Activated CD8-positive, alpha-beta T cell treated with anti-CD3 and anti-CD28 coated beads, Interleukin-2, amount 10 ng/mL, durations not matched to agents 7 days and 5 days (primary cell): ENCODE data around the gene PTPRK. TPM values are rescaled to one million over a fixed set of nuclear protein-coding genes. Genes with fewer than 3 reads are reported as not detected.

ENCODE experiments used
- ATAC-seq: fragments of 150-1000 bp; cut with Tn5 transposase; one replicate; pipeline ENCODE4 v1.10.0; 2021; ENCODE audit warnings: moderate library complexity
- CTCF ChIA-PET: fragments of 350-600 bp; sonication (Branson Sonifier 250); formaldehyde crosslinking; loops from one replicate; lab custom pipeline; 2021; ENCODE audit warnings: antibody characterized with exemption; lab: Charles Lee
- POLR2A ChIA-PET: fragments of 350-600 bp; sonication (Branson Sonifier 250); formaldehyde crosslinking; loops from one replicate; lab custom pipeline; 2021; ENCODE audit warnings: antibody characterized with exemption; lab: Charles Lee
- DNase-seq: peaks from one replicate; pipeline ENCODE4 v3.0.0-alpha.2; 2020
- H3K27ac Mint-ChIP-seq: one replicate; pipeline ENCODE4 v1.8.0; 2021; ENCODE audit warnings: mild to moderate bottlenecking, mixed read lengths
- H3K27me3 Mint-ChIP-seq: one replicate; pipeline ENCODE4 v1.8.0; 2021; ENCODE audit warnings: low read depth, mixed read lengths
- H3K36me3 Mint-ChIP-seq: one replicate; pipeline ENCODE4 v1.8.0; 2021; ENCODE audit warnings: low read depth, mixed read lengths
- H3K4me1 Mint-ChIP-seq: one replicate; pipeline ENCODE4 v1.8.0; 2021; ENCODE audit warnings: low read depth, mixed read lengths
- H3K4me3 Mint-ChIP-seq: one replicate; pipeline ENCODE4 v1.8.0; 2021; ENCODE audit warnings: mild to moderate bottlenecking, mixed read lengths
- H3K9me3 Mint-ChIP-seq: one replicate; pipeline ENCODE4 v1.8.0; 2022; ENCODE audit warnings: mixed read lengths; ENCODE audit not compliant: insufficient read depth
- total RNA-seq, 2 experiments: library from RNA; stranded (reverse); gene quantifications; one replicate each; pipeline ENCODE4 v1.2.3, GENCODE V29; 2021

Gene PTPRK
- total RNA-seq, 2 experiments from 2014 or later, result 3.1 to 3.6 TPM

- H3K36me3 Mint-ChIP-seq, result no peaks in the 10 kb centered on the region
- H3K27me3 Mint-ChIP-seq, result no peaks in the 10 kb centered on the region
- no peaks in the 10 kb centered on the region for H3K9me3 Mint-ChIP-seq
- CTCF ChIA-PET, result no interaction called here
- H3K4me3 Mint-ChIP-seq, result no peak overlapping the region
- DNase-seq (no peak), ATAC-seq (no peak)
- H3K4me1 Mint-ChIP-seq, result no peaks in the 10 kb centered on the region
- H3K27ac Mint-ChIP-seq, result no peak overlapping the region
- POLR2A ChIA-PET, result interaction anchor here (0.8 kb wide), 1 partner anchor 41 kb away, joined by 4 read pairs; no protein-coding TSS in a partner anchor
Measured at GRCh38 chr6:128368213-128368944, 152.0 kb downstream of the PTPRK start.

GRCh38 chr6:128367437-128367836 is 153.0 kb downstream of the PTPRK start:
- ChIA-PET CTCF (no interaction called here), POLR2A (no interaction called here)
- H3K9me3 Mint-ChIP-seq, result no peaks in the 10 kb centered on the region
- H3K27me3 Mint-ChIP-seq, result no peaks in the 10 kb centered on the region
- no peak overlapping the region for H3K4me3 Mint-ChIP-seq
- no peaks in the 10 kb centered on the region for H3K36me3 Mint-ChIP-seq
- ATAC-seq, result no peak
- no peak for DNase-seq
- no peak overlapping the region for H3K27ac Mint-ChIP-seq
- H3K4me1 Mint-ChIP-seq, result no peaks in the 10 kb centered on the region

GRCh38 chr6:128365520-128366160 is 154.8 kb downstream of the PTPRK start:
- H3K4me3 Mint-ChIP-seq, result no peak overlapping the region
- no peak for ATAC-seq
- ChIA-PET CTCF (no interaction called here), POLR2A (no interaction called here)
- no peaks in the 10 kb centered on the region for H3K9me3 Mint-ChIP-seq
- H3K4me1 Mint-ChIP-seq, result no peaks in the 10 kb centered on the region
- H3K36me3 Mint-ChIP-seq, result no peaks in the 10 kb centered on the region
- DNase-seq, result no peak
- no peaks in the 10 kb centered on the region for H3K27me3 Mint-ChIP-seq
- no peak overlapping the region for H3K27ac Mint-ChIP-seq

- Mint-ChIP-seq H3K4me3 (no peak overlapping the region), H3K27ac (no peak overlapping the region), H3K4me1 (no peaks in the 10 kb centered on the region)
Measured at GRCh38 chr6:128364766-128365519, 155.5 kb downstream of the PTPRK start.

GRCh38 chr6:128363020-128363813 is 157.2 kb downstream of the PTPRK start:
- no peak for DNase-seq
- no peaks in the 10 kb centered on the region for H3K9me3 Mint-ChIP-seq
- no peak overlapping the region for H3K4me3 Mint-ChIP-seq
- no peak for ATAC-seq
- no peaks in the 10 kb centered on the region for H3K36me3 Mint-ChIP-seq
- no peaks in the 10 kb centered on the region for H3K27me3 Mint-ChIP-seq
- H3K4me1 Mint-ChIP-seq, result no peaks in the 10 kb centered on the region
- ChIA-PET POLR2A (no interaction called here), CTCF (no interaction called here)
- no peak overlapping the region for H3K27ac Mint-ChIP-seq

More at GRCh38 chr6:128364766-128365519, 155.5 kb downstream of the PTPRK start:
- CTCF ChIA-PET, result no interaction called here
- ATAC-seq (no peak), DNase-seq (no peak)
- POLR2A ChIA-PET, result no interaction called here
- Mint-ChIP-seq H3K27me3 (no peaks in the 10 kb centered on the region), H3K9me3 (no peaks in the 10 kb centered on the region), H3K36me3 (no peaks in the 10 kb centered on the region)

- no peak overlapping the region for H3K4me3 Mint-ChIP-seq
- H3K36me3 Mint-ChIP-seq, result no peaks in the 10 kb centered on the region
- H3K4me1 Mint-ChIP-seq, result no peaks in the 10 kb centered on the region
- CTCF ChIA-PET, result no interaction called here
- no peak overlapping the region for H3K27ac Mint-ChIP-seq
- H3K27me3 Mint-ChIP-seq, result no peaks in the 10 kb centered on the region
- POLR2A ChIA-PET, result no interaction called here
- ATAC-seq, result no peak
- H3K9me3 Mint-ChIP-seq, result no peaks in the 10 kb centered on the region
- no peak for DNase-seq
Measured at GRCh38 chr6:128361378-128361777, 159.0 kb downstream of the PTPRK start.

GRCh38 chr6:128358244-128358776 is 162.1 kb downstream of the PTPRK start:
- Mint-ChIP-seq H3K4me1 (no peaks in the 10 kb centered on the region), H3K36me3 (no peaks in the 10 kb centered on the region), H3K27me3 (no peaks in the 10 kb centered on the region), H3K27ac (no peak overlapping the region), H3K4me3 (no peak overlapping the region), H3K9me3 (no peaks in the 10 kb centered on the region)
- ATAC-seq, result no peak
- POLR2A ChIA-PET, result no interaction called here
- DNase-seq, result no peak
- CTCF ChIA-PET, result no interaction called here

- Mint-ChIP-seq H3K36me3 (no peaks in the 10 kb centered on the region), H3K4me1 (no peaks in the 10 kb centered on the region), H3K27me3 (no peaks in the 10 kb centered on the region), H3K27ac (no peak overlapping the region), H3K4me3 (no peak overlapping the region), H3K9me3 (no peaks in the 10 kb centered on the region)
- ChIA-PET CTCF (interaction anchor here (0.7 kb wide), 1 partner anchor 870 kb away, joined by 3 read pairs; no protein-coding TSS in a partner anchor), POLR2A (no interaction called here)
- no peak for DNase-seq
- ATAC-seq, result no peak
Measured at GRCh38 chr6:128357392-128358130, 162.8 kb downstream of the PTPRK start.

GRCh38 chr6:128352366-128352765 is 168.0 kb downstream of the PTPRK start:
- H3K27me3 Mint-ChIP-seq, result no peaks in the 10 kb centered on the region
- H3K9me3 Mint-ChIP-seq, result no peaks in the 10 kb centered on the region
- no peak overlapping the region for H3K27ac Mint-ChIP-seq
- no peak for ATAC-seq
- H3K4me3 Mint-ChIP-seq, result no peak overlapping the region
- ChIA-PET POLR2A (no interaction called here), CTCF (no interaction called here)
- no peak for DNase-seq
- H3K4me1 Mint-ChIP-seq, result no peaks in the 10 kb centered on the region
- peaks cover 2% of the 10 kb centered on the region for H3K36me3 Mint-ChIP-seq

- H3K4me1 Mint-ChIP-seq, result no peaks in the 10 kb centered on the region
Measured at GRCh38 chr6:128351255-128351514, 169.2 kb downstream of the PTPRK start.

More at GRCh38 chr6:128351255-128351514, 169.2 kb downstream of the PTPRK start:
- ATAC-seq, result no peak
- Mint-ChIP-seq H3K4me3 (no peak overlapping the region), H3K9me3 (no peaks in the 10 kb centered on the region), H3K27ac (no peak overlapping the region), H3K36me3 (peaks cover 2% of the 10 kb centered on the region), H3K27me3 (peaks cover 2% of the 10 kb centered on the region)
- ChIA-PET POLR2A (no interaction called here), CTCF (interaction anchor here (1.2 kb wide), 1 partner anchor 12 kb away, joined by 3 read pairs; no protein-coding TSS in a partner anchor)
- DNase-seq, result no peak
